ENCODE results near the gene JUND.

DNA sequence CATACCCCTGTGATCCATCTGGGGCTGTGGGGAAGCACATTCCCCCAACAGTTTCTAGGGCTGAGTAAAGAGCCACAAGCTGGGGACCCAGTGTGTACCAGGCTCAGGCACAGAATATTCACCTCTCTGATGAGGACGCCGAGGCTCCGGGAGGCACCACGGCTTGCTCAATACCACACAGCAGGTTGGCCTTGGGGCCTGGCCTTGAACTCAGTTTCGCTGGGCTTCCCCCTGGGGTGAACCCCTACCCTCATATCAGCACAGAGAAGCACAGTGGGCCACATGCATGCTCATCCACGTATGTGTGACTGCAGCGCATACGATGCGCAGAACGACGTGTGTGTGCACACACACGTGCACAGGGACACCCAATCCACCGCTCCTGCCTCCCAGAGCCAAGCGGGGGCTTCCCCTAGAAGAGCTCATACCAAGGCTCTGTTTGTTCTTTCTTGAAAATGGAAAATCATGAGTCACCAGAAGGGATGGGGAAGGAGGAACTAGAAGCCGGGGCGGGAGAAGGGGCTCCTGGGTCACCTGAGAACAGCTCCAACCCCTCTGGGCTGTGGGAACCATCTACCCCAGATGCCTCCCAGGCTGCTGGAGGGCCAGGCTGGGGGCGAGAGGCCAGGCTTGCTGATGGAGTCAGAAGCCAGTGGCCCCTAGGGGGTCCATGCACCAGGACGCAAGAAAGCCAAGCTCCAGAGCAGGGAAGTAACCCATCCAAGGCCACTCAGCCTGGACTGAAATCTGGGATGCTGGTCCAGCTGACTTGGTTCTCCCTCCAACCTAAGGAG lies 50.3 kb downstream of the JUND start:
- no peak for TF ChIP-seq POLR2A (IDR thresholded peaks at IDR 0.05)
- TF ChIP-seq, protein P1, sequence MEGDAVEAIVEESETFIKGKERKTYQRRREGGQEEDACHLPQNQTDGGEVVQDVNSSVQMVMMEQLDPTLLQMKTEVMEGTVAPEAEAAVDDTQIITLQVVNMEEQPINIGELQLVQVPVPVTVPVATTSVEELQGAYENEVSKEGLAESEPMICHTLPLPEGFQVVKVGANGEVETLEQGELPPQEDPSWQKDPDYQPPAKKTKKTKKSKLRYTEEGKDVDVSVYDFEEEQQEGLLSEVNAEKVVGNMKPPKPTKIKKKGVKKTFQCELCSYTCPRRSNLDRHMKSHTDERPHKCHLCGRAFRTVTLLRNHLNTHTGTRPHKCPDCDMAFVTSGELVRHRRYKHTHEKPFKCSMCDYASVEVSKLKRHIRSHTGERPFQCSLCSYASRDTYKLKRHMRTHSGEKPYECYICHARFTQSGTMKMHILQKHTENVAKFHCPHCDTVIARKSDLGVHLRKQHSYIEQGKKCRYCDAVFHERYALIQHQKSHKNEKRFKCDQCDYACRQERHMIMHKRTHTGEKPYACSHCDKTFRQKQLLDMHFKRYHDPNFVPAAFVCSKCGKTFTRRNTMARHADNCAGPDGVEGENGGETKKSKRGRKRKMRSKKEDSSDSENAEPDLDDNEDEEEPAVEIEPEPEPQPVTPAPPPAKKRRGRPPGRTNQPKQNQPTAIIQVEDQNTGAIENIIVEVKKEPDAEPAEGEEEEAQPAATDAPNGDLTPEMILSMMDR (IDR thresholded peaks at IDR 0.05), result no peak

Data from Peyer's patch (tissue), 4 donors.